Panc1 (cell line): ENCODE measurements around the gene SLC22A23.

Source experiments
- REST ChIP-seq, 2 experiments: IDR thresholded peaks; 2 replicates each; pipeline ENCODE4 v1.6.1; 2011 to 2012; ENCODE audit warnings: low read depth in 2 of 2, control low read depth in 1 of 2, low read length in 1 of 2, mild to moderate bottlenecking in 1 of 2, moderate library complexity in 1 of 2; ENCODE audit not compliant: insufficient read depth in 1 of 2
- TF ChIP-seq, protein P1 (sequence below): fragments of 450-650 bp; IDR thresholded peaks from 2 replicates; pipeline ENCODE4 v1.5.1; 2017; ENCODE audit warnings: mild to moderate bottlenecking

GRCh38 chr6:3346476-3346875, 110.4 kb downstream of the SLC22A23 start:
- TF ChIP-seq, protein P1, sequence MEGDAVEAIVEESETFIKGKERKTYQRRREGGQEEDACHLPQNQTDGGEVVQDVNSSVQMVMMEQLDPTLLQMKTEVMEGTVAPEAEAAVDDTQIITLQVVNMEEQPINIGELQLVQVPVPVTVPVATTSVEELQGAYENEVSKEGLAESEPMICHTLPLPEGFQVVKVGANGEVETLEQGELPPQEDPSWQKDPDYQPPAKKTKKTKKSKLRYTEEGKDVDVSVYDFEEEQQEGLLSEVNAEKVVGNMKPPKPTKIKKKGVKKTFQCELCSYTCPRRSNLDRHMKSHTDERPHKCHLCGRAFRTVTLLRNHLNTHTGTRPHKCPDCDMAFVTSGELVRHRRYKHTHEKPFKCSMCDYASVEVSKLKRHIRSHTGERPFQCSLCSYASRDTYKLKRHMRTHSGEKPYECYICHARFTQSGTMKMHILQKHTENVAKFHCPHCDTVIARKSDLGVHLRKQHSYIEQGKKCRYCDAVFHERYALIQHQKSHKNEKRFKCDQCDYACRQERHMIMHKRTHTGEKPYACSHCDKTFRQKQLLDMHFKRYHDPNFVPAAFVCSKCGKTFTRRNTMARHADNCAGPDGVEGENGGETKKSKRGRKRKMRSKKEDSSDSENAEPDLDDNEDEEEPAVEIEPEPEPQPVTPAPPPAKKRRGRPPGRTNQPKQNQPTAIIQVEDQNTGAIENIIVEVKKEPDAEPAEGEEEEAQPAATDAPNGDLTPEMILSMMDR, result no peak
- TF ChIP-seq REST (IDR thresholded peaks at IDR 0.05; ENCODE audit: insufficient read depth in 1 of 2, low read depth in 2 of 2, low read length in 1 of 2), result no peak
